HG03457 (cell line): ENCODE results near the gene PHYHIPL.
"Not testable (repeated sequence)": the region's sequence is repeated elsewhere in the genome, so short reads cannot be mapped to it uniquely, and the experiment has no call there.

ENCODE experiments used
- ATAC-seq: cut with Tn5 transposase; IDR thresholded peaks from one replicate; pipeline ENCODE4 v1.9.1; 2021; ENCODE audit warnings: moderate number of reproducible peaks; ENCODE audit not compliant: unreplicated experiment

PHYHIPL gene

DNA sequence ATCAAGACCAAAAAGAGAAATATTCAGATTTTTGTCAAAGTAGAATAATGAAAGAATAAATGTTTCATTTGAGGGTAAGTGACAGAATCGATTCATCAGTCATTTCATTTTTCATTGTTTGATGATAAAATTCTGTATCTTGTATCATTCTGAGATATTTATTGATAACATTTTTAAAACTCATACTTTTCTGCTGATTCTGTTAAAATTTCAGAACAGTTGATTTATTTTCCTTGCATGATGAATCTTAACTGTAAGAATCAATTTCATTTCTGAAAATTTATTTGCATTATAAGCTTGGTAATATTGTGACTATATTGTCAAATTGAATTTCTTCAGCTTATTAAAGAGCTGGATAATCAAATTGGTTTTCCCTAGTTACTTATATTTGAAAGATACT, 13.9 kb downstream of the PHYHIPL start:
- ATAC-seq = no peak

DNA sequence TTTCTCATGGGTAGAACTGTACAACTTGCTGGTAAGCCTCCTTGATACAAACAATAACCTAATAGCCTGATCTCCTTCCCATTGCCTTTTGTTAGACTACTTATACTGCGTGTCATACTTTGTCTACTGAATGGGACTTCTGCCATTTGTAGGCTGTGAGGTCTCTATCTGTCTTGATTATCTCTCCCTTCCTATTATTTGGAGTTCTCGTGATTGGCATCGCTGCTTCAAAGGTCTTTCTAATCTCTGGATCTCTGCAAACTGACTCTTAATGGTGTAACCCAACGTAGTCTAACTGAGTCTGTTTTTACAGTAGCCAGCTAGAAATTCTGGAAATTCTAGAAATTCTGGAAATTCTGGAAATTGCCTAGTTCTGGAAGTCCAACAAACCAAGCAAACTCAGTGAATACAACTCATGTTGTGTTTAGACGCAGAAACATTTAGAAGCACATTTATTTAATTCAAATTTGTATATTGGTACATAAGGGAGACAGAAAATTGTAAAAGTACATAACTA, 29.8 kb downstream of the PHYHIPL start:
- no peak for ATAC-seq

GRCh38 chr10:59212301-59212798, 35.9 kb downstream of the PHYHIPL start:
- ATAC-seq = no peak

DNA sequence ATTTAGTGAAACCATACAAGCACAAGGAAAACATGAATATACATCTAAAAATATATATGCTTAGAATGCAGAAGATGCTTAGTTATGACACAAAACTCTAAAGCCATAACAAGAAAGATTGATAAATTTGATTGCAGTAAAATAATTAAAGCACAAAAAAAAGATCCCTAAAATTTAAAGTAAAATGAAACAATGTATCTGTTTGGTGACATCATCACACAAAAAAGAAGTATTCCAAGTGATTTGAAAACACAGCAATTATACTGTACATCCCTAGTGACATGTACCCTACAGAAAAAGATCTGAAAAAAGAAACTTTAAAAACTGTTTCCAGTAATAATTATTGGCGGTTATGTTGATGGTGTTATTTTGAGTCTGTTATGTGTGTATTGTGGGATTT, 37.7 kb downstream of the PHYHIPL start:
- no peak for ATAC-seq

- ATAC-seq = no peak
Measured at GRCh38 chr10:59216178-59216869, 39.9 kb downstream of the PHYHIPL start.

DNA sequence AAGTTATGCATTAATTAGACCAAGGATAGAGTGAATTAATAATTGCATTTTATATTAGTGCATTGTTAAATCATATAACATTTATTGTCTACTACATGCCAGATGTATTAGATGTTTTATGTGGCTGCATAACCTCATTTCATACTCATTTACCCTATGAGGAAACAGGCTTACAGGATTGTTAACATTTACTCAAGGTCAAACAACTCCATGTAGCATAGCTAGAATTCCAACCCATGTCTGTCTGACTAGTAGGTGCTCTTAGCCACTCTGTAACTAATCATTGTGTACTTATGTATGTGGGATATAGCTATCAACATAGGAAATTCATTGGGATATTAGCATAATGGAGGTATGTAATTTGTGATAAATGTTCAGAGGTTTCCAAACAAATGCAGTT, 46.3 kb downstream of the PHYHIPL start:
- no peak for ATAC-seq

DNA sequence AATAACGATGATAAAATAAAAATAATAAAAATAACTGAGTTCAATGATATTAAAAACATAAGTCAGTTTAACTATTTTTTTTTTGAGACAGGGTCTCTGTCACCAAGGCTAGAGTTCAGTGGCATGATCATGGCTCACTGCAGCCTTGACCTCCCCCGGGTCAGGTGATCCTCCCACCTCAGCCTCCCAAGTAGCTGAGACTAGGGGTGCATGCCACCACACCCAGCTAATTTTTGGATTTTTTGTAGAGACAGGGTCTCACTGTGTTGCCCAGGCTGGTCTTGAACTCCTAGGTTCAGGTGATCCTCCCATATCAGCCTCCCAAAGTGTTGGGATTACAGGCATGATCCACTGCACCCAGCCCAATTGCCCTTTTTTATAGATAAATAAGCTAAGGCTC, 47.2 kb downstream of the PHYHIPL start:
- not testable (repeated sequence) for ATAC-seq

GRCh38 chr10:59225211-59225610, 48.8 kb downstream of the PHYHIPL start:
- ATAC-seq = no peak

GRCh38 chr10:59227136-59227673, 50.8 kb downstream of the PHYHIPL start:
- ATAC-seq = no peak

DNA sequence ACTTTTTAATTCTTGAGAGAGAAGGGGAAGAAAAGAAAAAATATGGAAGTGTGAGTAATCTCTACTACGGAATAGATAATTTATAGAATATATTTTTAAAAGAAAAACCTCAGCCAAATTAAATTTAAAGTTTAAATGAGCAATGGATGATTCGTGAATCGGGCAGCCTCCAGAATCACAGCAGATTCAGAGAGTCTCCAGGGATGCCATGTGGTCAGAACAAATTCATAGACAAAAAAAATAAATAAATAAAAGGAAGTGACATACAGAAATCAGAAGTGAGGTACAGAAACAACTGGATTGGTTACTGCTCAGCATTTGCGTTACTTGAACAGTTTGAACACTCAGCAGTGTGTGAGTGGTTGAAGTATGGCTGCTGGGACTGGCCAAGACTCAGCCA, 53.0 kb downstream of the PHYHIPL start:
- no peak for ATAC-seq

- no peak for ATAC-seq
Measured at GRCh38 chr10:59234194-59234593, 57.8 kb downstream of the PHYHIPL start.

- no peak for ATAC-seq
Measured at GRCh38 chr10:59234816-59235429, 58.5 kb downstream of the PHYHIPL start.

- no peak for ATAC-seq
Measured at GRCh38 chr10:59236064-59236697, 59.7 kb downstream of the PHYHIPL start.

DNA sequence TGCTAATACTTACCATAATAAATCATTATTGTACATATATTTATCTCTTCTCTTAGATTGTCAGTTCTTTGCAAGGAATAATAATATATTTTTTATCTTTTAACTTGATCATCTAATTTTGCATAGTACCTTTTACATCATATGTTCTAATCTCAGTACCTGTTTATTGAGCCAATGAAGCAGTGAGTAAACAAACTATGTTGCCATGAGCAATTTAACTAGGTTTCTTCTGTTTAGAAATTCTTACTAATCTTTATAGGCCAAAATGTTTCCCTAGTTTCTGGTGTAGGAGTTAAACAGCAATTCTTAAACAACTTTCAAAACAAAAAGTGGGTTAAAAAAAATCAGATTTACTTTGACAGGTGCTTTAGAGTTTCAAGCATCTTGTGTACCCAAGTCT, 61.3 kb downstream of the PHYHIPL start:
- no peak for ATAC-seq

DNA sequence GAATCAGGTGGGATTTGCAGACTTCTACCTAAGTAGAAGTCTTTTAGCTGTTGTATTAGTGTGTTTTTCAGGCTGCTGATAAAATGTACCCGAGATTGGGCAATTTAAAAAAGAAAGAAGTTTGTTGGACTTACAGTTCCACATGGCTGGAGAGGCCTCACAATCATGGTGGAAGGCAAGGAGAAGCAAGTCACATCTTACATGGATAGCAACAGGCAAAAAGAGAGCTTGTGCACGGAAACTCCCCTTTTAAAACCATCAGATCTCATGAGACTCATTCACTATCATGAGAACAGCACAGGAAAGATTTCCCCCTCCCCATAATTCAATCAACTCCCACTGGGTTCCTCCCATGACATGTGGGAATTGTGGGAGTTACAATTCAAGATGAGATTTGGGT, 62.7 kb downstream of the PHYHIPL start:
- not testable (repeated sequence) for ATAC-seq

DNA sequence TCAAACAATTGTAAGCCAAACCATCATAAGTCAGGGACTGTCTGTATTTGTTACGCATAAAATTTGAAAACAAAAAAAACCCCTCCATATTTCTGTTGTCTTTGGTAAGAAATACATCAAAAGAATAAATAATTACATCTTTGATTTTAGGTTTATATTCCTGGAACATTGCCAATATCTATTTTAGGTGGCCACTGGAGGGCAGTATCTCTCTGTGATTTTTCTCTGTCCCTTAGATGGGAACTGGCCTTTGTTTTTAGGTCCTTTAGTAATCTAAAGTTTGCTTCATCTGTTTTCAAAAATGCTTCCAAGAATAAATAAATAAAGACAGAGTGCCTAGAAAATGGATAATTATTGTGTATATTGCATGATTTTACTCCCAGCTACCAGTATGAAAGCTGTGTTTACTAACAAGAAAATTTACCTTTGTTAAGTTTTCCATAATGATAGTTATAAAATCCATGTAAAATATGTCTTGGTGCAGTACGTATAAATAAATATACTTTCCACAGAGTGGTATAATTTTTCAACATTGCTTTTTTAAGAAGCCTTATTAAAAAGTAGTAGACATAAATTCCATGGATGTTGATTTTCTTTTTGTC, 64.2 kb downstream of the PHYHIPL start:
- no peak for ATAC-seq

- ATAC-seq = no peak
Measured at GRCh38 chr10:59242057-59242456, 65.6 kb downstream of the PHYHIPL start.

- ATAC-seq = no peak
Measured at GRCh38 chr10:59242991-59243390, 66.5 kb downstream of the PHYHIPL start.

- ATAC-seq = no peak
Measured at GRCh38 chr10:59243611-59244195, 67.3 kb downstream of the PHYHIPL start.

- no peak for ATAC-seq
Measured at GRCh38 chr10:59244871-59245270, 68.4 kb downstream of the PHYHIPL start.

DNA sequence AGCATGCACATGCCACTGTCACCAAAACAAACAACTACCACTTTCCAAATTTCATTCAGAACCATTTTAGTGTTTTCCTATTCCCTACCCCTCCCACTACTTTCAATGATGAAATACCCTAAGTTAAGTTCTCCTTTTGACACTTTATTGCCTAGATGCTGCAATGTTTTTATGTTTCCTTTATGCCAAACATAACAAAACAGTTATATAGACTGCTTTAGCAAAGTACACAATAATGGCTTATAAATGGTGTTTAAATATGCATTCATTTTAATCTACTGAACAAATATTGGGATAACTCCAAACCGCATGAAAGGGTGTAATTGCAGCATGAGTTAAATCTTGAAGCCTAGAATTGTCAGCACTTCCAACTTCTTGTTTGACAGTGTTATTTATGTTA, 69.2 kb downstream of the PHYHIPL start:
- no peak for ATAC-seq
